ENCODE measurements around the gene GPR173.

The GPR173 gene

DNA sequence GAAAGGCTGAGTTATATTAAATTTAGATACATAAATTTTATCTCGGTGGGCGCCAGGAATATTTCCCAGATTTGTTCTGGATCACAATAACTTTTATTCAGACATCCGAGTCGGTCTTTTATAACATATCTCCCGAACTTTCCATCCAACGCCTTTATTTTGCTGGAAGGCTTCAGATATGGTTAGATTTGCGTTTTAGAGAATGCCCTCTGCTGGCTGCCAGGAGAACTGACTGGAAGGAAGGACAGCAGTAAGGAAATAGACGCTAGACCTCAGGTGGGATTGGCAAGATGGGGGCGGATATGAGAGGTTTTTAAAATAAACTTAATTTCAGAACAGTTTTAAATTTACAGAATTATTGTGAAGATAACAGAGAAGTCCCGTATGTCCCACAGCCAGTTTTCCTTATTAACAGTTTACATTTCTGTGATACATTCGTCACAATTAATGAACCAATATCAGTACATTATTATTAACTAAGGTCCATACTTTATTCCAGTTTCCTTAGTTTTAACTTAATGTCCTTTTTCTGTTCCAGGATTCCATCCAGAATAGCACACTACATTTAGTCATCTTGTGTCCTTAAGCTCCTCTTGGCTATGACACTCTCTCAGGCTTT, 40.7 kb downstream of the GPR173 start:
- DNase-seq (ENCODE audit: low spot score) = peak; percentile 83

GRCh38 chrX:53089925-53090324, 41.3 kb downstream of the GPR173 start:
- no peak for DNase-seq (ENCODE audit: low spot score)

DNA sequence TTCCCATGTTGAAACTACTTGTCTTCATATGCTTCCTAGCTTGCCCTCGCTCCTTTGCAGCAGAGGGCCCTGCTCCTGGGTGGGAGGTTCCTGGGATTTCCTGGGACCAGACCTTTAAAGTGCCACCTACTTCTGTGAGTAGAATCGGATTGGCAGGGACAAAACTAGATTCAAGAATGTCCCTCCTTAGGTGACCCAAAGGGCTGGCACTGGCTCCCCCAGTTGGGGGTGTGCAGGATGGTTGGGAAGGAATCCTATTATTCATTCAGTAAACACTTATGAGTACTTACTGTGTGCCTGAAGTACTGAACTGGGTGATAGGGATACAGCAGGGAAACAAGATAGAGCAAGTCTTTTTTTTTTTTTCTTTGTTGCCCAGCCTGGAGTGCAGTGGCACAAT, 42.8 kb downstream of the GPR173 start:
- no peak for DNase-seq (ENCODE audit: low spot score)

GRCh38 chrX:53093177-53093655, 44.6 kb downstream of the GPR173 start:
- peak; percentile 81 for DNase-seq (ENCODE audit: low spot score)

- peak; percentile 98 for DNase-seq (ENCODE audit: low spot score)
These were observed 45.4 kb downstream of the GPR173 start, which contains the start of gene KANTR for GRCh38 chrX:53093748-53094581. TSS of gene KANTR (plus strand) at chrX:53094142. CDS start at chrX:53124273, 30,131 bp downstream.

DNA sequence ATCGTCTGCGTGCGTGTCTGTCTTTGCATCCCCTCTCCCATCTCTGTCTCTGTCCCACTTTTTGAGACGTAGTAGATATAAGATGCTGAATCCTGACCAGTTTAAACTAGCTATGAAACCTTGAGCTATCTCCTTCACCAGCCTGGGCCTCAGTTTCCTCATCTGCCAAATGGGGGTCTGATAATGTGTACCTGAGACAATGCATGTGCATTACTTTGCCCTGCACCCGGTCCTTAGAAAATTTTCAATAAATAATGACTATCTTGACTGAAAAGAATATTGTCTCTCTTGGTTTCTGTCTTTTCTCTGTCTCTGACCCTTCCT, 46.0 kb downstream of the GPR173 start:
- DNase-seq (ENCODE audit: low spot score) = peak; percentile 1

DNA sequence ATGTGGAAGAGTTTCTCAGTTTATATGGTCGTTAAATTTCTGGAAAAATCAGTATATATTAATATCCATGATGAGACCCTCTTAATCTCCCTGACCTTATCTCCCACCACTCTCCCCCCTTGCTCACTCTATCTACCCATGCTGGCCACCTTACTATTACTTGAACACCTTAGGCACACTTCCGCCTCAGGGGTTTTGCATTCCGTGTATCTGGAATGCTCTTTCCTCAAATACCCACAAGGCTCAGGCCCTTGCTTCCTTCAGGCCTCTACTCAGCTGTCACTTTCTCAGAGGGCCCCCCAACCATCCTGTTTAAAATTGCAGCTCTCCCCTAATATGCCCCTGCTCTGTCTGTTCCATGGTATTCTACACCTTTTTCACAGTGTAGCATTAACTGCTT, 47.2 kb downstream of the GPR173 start:
- DNase-seq (ENCODE audit: low spot score) = no peak

DNA sequence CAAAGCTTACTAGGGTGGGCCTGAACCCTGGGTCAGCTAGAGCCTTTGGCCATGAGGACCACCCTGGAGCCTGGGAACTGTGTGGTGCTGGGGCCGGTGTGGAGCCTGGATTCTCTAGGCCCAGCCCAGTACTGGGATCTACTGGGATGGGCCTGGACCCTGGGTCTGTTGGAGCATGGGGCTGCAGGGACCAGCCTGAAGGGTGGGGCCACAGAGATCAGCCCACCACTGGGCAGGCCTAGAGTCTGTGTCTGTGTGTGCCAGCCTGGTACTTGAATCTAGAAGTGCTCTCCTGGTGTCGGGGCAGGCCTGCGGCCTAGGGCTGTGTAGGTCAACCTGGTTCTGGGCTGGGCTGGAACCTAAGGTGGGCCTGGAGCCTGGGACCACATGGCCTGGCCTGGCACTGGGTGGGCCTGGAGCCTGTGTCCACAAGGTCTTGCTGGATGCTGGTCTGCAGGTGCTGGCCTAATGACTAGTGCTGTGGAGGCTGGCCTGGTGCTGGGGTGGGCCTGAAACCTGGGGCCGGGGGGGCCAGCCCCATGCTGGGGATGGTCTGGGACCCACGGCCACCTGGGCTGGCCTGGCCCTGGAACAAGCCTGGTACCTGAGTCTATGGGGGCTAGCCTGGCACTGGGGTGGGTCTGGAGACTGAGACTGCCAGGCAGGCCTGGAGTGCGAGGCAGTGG, 66.4 kb downstream of the GPR173 start:
- no peak for DNase-seq (ENCODE audit: low spot score)

- no peak for DNase-seq (ENCODE audit: low spot score)
These were observed 66.9 kb downstream of the GPR173 start for GRCh38 chrX:53115550-53115874.

DNA sequence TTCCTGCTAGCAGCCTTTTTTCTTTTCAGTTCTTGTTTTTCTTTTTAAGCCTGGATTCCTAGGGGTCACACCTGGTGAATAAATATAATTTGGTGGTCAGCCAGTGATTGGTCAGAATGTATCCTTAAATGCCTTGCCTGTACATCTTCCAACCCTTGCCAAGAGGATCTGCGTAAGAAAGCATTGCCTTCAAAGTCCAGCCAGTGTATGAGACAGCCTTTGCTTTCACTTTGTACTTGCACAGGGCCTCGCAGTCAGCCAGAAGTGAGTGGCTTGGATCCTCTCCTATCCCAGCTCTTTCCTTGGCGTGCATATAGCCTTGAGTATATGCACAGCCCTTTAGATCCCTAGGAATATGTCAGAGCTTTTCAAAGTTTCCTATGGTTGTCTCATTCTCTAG, 67.5 kb downstream of the GPR173 start:
- peak; percentile 5 for DNase-seq (ENCODE audit: low spot score)

GRCh38 chrX:53122013-53122412, 73.4 kb downstream of the GPR173 start:
- DNase-seq (ENCODE audit: low spot score) = peak; percentile 59

GRCh38 chrX:53125506-53125905, 76.9 kb downstream of the GPR173 start:
- no peak for DNase-seq (ENCODE audit: low spot score)

DNA sequence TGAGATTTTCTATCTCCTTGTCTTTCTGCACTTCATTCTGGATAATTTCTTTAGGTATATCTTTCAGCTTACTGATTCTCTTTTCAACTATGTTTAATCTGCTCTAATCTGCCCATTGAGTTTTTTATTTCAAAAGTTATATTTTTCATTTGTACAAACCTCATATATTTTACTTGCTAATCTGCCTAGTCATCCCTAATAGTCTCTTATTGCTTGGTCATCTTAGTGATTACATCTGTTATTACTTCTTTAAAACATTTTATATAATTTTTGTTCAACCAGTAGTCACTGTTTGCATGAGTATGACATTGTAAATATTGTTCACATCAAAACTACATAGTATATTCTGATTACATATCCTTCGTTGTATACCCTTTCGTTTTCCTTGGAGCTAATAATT, 77.8 kb downstream of the GPR173 start:
- DNase-seq (ENCODE audit: low spot score) = no peak

GRCh38 chrX:53128097-53128749, 79.6 kb downstream of the GPR173 start:
- DNase-seq (ENCODE audit: low spot score) = no peak
